HCT116 (cell line): ENCODE measurements around the gene OTOP2.

Source experiments
- ELF1 ChIP-seq: IDR thresholded peaks from 2 replicates; pipeline ENCODE4 v1.6.1; 2012; ENCODE audit warnings: low read depth, borderline replicate concordance
- EZH2 ChIP-seq: fragments of 200-600 bp; sonication (generic); IDR thresholded peaks from 2 replicates; pipeline ENCODE4 v1.6.1; 2017; ENCODE audit warnings: antibody characterized with exemption, mixed run types
- EZH2phosphoT487 ChIP-seq: fragments of 200-600 bp; IDR thresholded peaks from 2 replicates; pipeline ENCODE4 v1.6.1; 2018; ENCODE audit warnings: antibody characterized with exemption, borderline replicate concordance
- POLR2A ChIP-seq: IDR thresholded peaks from 2 replicates; pipeline ENCODE4 v1.7.0; 2011; ENCODE audit warnings: borderline replicate concordance; ENCODE audit not compliant: insufficient read depth, insufficient read length; ENCODE audit errors: extremely low read depth
- POLR2AphosphoS5 ChIP-seq: IDR thresholded peaks from 2 replicates; pipeline ENCODE4 v1.6.1; 2011; ENCODE audit warnings: mild to moderate bottlenecking, low read depth, low read length, moderate library complexity
- RAD21 ChIP-seq: IDR thresholded peaks from 2 replicates; pipeline ENCODE4 v1.6.1; 2012; ENCODE audit warnings: low read depth, mild to moderate bottlenecking
- YY1 ChIP-seq: IDR thresholded peaks from 2 replicates; pipeline ENCODE4 v1.6.1; 2011; ENCODE audit warnings: low read length, low read depth, moderate library complexity, mild to moderate bottlenecking; ENCODE audit not compliant: insufficient replicate concordance; ENCODE audit errors: extremely low read depth
- TF ChIP-seq, protein P1 (sequence below): IDR thresholded peaks from 2 replicates; pipeline ENCODE4 v1.6.1; 2012
- TF ChIP-seq, protein P2 (sequence below), 3 experiments: fragments of 200-600 bp in 1 of 3; sonication (generic) in 1 of 3; IDR thresholded peaks in 2 of 3; conservative IDR thresholded peaks in 1 of 3; 2 replicates each; pipeline ENCODE4 v1.5.1; 2012 to 2017; ENCODE audit warnings: low read depth in 2 of 3, low read length in 2 of 3, antibody characterized with exemption in 1 of 3, borderline replicate concordance in 1 of 3, control low read depth in 1 of 3, mild to moderate bottlenecking in 1 of 3, mixed read lengths in 1 of 3, mixed run types in 1 of 3, moderate library complexity in 1 of 3; ENCODE audit not compliant: insufficient read depth in 1 of 3

DNA sequence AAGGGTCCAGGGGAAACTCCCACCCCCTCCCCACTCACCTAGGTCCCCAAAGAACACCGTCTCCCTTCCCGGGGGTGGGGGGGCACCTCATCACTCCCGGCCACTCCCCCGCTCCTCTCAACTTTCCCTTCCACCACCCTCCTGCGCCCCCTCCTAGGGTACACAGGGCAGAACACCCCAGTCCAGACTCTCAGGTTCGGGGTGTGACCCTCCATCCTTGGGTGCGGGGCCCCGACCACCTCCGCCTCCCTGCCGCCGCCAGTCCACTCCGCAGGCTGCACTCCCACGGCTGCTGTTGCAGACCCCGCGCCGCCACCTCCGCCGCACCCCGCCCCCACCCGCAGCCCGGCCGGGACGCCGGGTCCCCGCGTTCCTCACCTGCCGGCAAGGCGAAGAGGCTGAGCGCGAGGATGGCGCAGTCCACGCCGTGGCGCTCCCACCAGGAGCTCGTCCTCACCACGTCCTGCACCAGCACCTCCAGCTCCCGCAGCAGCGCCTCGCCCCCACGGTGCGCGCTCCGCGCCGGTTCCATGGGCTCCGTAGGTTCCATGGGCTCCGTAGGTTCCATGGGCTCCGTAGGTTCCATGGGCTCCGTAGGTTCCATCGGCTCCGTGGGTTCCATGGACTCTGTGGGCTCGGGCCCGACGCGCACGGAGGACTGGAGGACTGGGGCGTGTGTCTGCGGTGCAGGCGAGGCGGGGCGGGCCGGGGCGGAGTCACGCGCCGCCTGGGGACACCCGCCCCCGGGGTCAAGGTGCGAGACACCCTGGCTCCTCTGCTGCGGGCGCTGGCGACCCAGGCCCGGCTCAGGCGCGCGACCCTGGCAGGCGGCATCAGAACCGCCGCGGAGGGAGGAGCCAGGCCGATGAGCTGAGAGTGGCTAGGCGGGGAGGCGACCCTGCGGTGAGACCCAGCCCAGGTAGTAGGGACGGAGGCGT is 30.8 kb upstream of the OTOP2 start, which contains the start of gene FADS6:
- TF ChIP-seq, protein P1, sequence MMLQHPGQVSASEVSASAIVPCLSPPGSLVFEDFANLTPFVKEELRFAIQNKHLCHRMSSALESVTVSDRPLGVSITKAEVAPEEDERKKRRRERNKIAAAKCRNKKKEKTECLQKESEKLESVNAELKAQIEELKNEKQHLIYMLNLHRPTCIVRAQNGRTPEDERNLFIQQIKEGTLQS = no peak
- TF ChIP-seq, protein P2, sequence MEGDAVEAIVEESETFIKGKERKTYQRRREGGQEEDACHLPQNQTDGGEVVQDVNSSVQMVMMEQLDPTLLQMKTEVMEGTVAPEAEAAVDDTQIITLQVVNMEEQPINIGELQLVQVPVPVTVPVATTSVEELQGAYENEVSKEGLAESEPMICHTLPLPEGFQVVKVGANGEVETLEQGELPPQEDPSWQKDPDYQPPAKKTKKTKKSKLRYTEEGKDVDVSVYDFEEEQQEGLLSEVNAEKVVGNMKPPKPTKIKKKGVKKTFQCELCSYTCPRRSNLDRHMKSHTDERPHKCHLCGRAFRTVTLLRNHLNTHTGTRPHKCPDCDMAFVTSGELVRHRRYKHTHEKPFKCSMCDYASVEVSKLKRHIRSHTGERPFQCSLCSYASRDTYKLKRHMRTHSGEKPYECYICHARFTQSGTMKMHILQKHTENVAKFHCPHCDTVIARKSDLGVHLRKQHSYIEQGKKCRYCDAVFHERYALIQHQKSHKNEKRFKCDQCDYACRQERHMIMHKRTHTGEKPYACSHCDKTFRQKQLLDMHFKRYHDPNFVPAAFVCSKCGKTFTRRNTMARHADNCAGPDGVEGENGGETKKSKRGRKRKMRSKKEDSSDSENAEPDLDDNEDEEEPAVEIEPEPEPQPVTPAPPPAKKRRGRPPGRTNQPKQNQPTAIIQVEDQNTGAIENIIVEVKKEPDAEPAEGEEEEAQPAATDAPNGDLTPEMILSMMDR (IDR thresholded peaks at IDR 0.05 in 2 of 3, conservative IDR thresholded peaks at IDR 0.05 in 1 of 3; ENCODE audit: borderline replicate concordance in 1 of 3, insufficient read depth in 1 of 3, low read depth in 2 of 3, low read length in 2 of 3) = no peak
- TF ChIP-seq EZH2phosphoT487 (no peak), ELF1 (no peak), POLR2A (no peak), RAD21 (no peak), YY1 (no peak), POLR2AphosphoS5 (no peak), EZH2 (no peak)
